Progenitor cell of endocrine pancreas (in vitro differentiated cells): ENCODE results near the gene TTC28. TPM values are rescaled to one million over a fixed set of nuclear protein-coding genes. Genes with fewer than 3 reads are reported as not detected.

ENCODE experiments used
- DNase-seq: peaks from one replicate; pipeline ENCODE4 v3.0.0; 2021; ENCODE audit warnings: low spot score; ENCODE audit not compliant: unreplicated experiment
- H3K27ac Mint-ChIP-seq: 2 replicates; pipeline ENCODE4 v1.8.0; 2021; ENCODE audit warnings: mild to moderate bottlenecking, moderate library complexity, mixed read lengths
- H3K27me3 Mint-ChIP-seq: 2 replicates; pipeline ENCODE4 v1.8.0; 2021; ENCODE audit warnings: mixed read lengths
- H3K36me3 Mint-ChIP-seq: 2 replicates; pipeline ENCODE4 v1.8.0; 2022; ENCODE audit warnings: mixed read lengths; ENCODE audit not compliant: insufficient read depth
- H3K4me1 Mint-ChIP-seq: 2 replicates; pipeline ENCODE4 v1.8.0; 2021; ENCODE audit warnings: low read depth, mixed read lengths
- H3K4me3 Mint-ChIP-seq: 2 replicates; pipeline ENCODE4 v1.8.0; 2021; ENCODE audit warnings: low read depth, mild to moderate bottlenecking, moderate library complexity, mixed read lengths
- H3K9me3 Mint-ChIP-seq: 2 replicates; pipeline ENCODE4 v1.8.0; 2021; ENCODE audit warnings: low read depth, mixed read lengths
- total RNA-seq: library from RNA; stranded (reverse); gene quantifications from 2 replicates; pipeline ENCODE4 v1.2.1, GENCODE V29; 2021
- TF ChIP-seq, protein P1 (sequence below): fragments of 200-600 bp; sonication (generic); IDR thresholded peaks from one replicate; pipeline ENCODE4 v1.5.0; 2021; ENCODE audit warnings: antibody characterized with exemption, mild to moderate bottlenecking; ENCODE audit not compliant: unreplicated experiment

Gene TTC28
- total RNA-seq, 1 donor from 2014 or later: 35.2 TPM

GRCh38 chr22:27966168-27967064, 713.2 kb downstream of the TTC28 start:
- H3K27ac Mint-ChIP-seq: no peak overlapping the region
- TF ChIP-seq, protein P1, sequence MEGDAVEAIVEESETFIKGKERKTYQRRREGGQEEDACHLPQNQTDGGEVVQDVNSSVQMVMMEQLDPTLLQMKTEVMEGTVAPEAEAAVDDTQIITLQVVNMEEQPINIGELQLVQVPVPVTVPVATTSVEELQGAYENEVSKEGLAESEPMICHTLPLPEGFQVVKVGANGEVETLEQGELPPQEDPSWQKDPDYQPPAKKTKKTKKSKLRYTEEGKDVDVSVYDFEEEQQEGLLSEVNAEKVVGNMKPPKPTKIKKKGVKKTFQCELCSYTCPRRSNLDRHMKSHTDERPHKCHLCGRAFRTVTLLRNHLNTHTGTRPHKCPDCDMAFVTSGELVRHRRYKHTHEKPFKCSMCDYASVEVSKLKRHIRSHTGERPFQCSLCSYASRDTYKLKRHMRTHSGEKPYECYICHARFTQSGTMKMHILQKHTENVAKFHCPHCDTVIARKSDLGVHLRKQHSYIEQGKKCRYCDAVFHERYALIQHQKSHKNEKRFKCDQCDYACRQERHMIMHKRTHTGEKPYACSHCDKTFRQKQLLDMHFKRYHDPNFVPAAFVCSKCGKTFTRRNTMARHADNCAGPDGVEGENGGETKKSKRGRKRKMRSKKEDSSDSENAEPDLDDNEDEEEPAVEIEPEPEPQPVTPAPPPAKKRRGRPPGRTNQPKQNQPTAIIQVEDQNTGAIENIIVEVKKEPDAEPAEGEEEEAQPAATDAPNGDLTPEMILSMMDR: no peak

DNA sequence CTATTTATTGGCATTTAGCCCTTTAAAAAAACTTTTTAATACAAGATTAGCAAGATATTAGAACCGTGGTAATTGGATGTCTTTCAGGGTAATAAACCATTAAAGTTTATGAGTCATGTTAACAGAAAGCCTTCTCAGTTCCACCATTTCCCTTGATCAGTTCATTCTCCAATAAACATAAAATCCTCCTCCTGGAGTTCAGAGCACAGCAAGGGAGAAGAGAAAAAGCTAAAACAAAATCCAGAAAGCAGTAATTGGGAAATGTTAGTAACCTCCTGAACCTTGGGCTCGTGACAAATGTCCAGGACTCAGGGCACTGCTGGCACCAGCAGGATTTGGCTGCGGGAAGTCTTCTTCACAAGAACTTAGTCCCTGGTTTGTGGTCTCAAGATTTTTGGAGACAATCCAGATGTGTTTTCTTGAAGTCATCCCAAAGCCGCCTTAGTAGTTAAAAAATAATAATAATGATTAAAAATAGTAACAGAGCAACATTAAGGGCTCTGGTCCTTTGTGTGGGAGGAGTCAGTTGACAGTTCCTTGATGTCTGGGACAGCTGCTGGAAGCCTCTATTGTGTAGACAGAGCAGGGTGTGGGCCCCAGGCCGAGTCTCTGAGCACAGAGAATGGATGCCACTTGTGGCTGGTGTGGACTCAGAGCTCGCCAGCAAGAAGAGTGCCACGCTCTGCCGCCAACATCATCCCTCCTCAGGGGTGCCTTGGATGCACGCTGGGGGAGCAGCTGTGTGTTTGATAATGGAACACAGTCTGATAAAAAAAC, 717.2 kb downstream of the TTC28 start:
- no peaks in the 10 kb centered on the region for H3K9me3 Mint-ChIP-seq
- TF ChIP-seq, protein P1: no peak
- no peak for DNase-seq
- no peaks in the 10 kb centered on the region for H3K27me3 Mint-ChIP-seq
- H3K4me1 Mint-ChIP-seq: peaks cover 2% of the 10 kb centered on the region
- peaks cover 7% of the 10 kb centered on the region for H3K36me3 Mint-ChIP-seq
- no peak overlapping the region for H3K4me3 Mint-ChIP-seq
- no peak overlapping the region for H3K27ac Mint-ChIP-seq

More at GRCh38 chr22:27966168-27967064, 713.2 kb downstream of the TTC28 start:
- Mint-ChIP-seq H3K4me3 (no peak overlapping the region), H3K9me3 (peaks cover 16% of the 10 kb centered on the region), H3K36me3 (peaks cover 22% of the 10 kb centered on the region), H3K4me1 (peaks cover 2% of the 10 kb centered on the region), H3K27me3 (no peaks in the 10 kb centered on the region)
- no peak for DNase-seq

DNA sequence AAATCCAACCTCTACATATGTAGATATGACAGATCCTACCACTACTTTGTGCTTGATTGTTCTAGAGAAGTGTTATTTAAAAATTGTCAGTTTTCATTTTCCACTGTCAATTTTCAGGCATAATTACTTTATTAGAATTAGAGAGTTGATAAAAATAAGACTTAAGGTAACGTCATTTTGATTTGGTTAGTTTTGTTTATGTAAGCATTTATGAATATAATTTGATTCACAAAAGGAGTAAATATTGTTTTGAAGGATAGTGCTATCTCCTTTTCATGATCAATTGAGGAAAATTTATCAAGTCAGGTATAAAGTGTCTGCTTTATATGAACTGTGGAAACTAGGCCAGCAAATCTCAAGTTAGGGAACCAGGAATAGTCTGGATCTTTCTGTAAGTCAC, 718.0 kb downstream of the TTC28 start:
- peaks cover 10% of the 10 kb centered on the region for H3K36me3 Mint-ChIP-seq
- no peak overlapping the region for H3K27ac Mint-ChIP-seq
- no peak overlapping the region for H3K4me3 Mint-ChIP-seq
- TF ChIP-seq, protein P1: no peak
- no peaks in the 10 kb centered on the region for H3K9me3 Mint-ChIP-seq
- H3K27me3 Mint-ChIP-seq: no peaks in the 10 kb centered on the region
- no peak for DNase-seq
- peaks cover 2% of the 10 kb centered on the region for H3K4me1 Mint-ChIP-seq

GRCh38 chr22:27961182-27961581, 718.5 kb downstream of the TTC28 start:
- no peak overlapping the region for H3K27ac Mint-ChIP-seq
- TF ChIP-seq, protein P1: no peak
- H3K9me3 Mint-ChIP-seq: no peaks in the 10 kb centered on the region
- peaks cover 10% of the 10 kb centered on the region for H3K36me3 Mint-ChIP-seq
- no peak for DNase-seq
- H3K27me3 Mint-ChIP-seq: no peaks in the 10 kb centered on the region
- no peak overlapping the region for H3K4me3 Mint-ChIP-seq
- H3K4me1 Mint-ChIP-seq: peaks cover 2% of the 10 kb centered on the region

- Mint-ChIP-seq H3K4me1 (peaks cover 2% of the 10 kb centered on the region), H3K27me3 (no peaks in the 10 kb centered on the region), H3K9me3 (no peaks in the 10 kb centered on the region), H3K4me3 (no peak overlapping the region), H3K27ac (no peak overlapping the region), H3K36me3 (peaks cover 10% of the 10 kb centered on the region)
- TF ChIP-seq, protein P1: no peak
- DNase-seq: no peak
Measured at GRCh38 chr22:27959335-27960090, 720.1 kb downstream of the TTC28 start.
